HEK293 (cell line): ENCODE results near the gene EDEM2.

Source experiments
- GLI2 ChIP-seq: fragments of 450-650 bp; formaldehyde crosslinking; IDR thresholded peaks from 2 replicates; pipeline ENCODE4; 2017; ENCODE audit warnings: missing biosample characterization, missing genetic modification characterization, low read depth, borderline replicate concordance
- KLF7 ChIP-seq: fragments of 450-650 bp; formaldehyde crosslinking; IDR thresholded peaks from 2 replicates; pipeline ENCODE4 v1.5.1; 2016; ENCODE audit warnings: missing biosample characterization, missing genetic modification characterization, borderline replicate concordance
- SP7 ChIP-seq: fragments of 450-650 bp; formaldehyde crosslinking; IDR thresholded peaks from 2 replicates; pipeline ENCODE4 v1.5.1; 2016; ENCODE audit warnings: missing biosample characterization, missing genetic modification characterization
- TCF7L2 ChIP-seq: IDR thresholded peaks from 2 replicates; pipeline ENCODE4 v1.6.1; 2011; ENCODE audit warnings: low read depth, mild to moderate bottlenecking, inconsistent platforms, low read length, moderate library complexity, borderline replicate concordance
- YY2 ChIP-seq: fragments of 450-650 bp; formaldehyde crosslinking; IDR thresholded peaks from 2 replicates; pipeline ENCODE4 v1.5.1; 2016; ENCODE audit warnings: missing biosample characterization, missing genetic modification characterization
- ZFP37 ChIP-seq: fragments of 450-650 bp; formaldehyde crosslinking; IDR thresholded peaks from 2 replicates; pipeline ENCODE4 v1.5.1; 2016; ENCODE audit warnings: missing biosample characterization, missing genetic modification characterization
- ZNF10 ChIP-seq: fragments of 450-650 bp; formaldehyde crosslinking; IDR thresholded peaks from 2 replicates; pipeline ENCODE4 v1.5.1; 2017; ENCODE audit warnings: missing biosample characterization, missing genetic modification characterization
- ZNF140 ChIP-seq: fragments of 450-650 bp; formaldehyde crosslinking; IDR thresholded peaks from 2 replicates; pipeline ENCODE4 v1.5.1; 2016; ENCODE audit warnings: missing biosample characterization, missing genetic modification characterization
- ZNF174 ChIP-seq: fragments of 450-650 bp; formaldehyde crosslinking; IDR thresholded peaks from 2 replicates; pipeline ENCODE4 v1.5.0; 2017; ENCODE audit warnings: missing biosample characterization, mild to moderate bottlenecking, missing genetic modification characterization
- ZNF274 ChIP-seq, 2 experiments: fragments of 200-500 bp in 1 of 2; fragments of 450-650 bp in 1 of 2; sonication (Bioruptor generic) in 1 of 2; formaldehyde crosslinking in 1 of 2; IDR thresholded peaks; 2 replicates each; pipeline versions ENCODE4 v1.5.1 to v1.6.1; 2014 to 2016; ENCODE audit warnings: borderline replicate concordance in 1 of 2, inconsistent platforms in 1 of 2, low read length in 1 of 2, missing biosample characterization in 1 of 2, missing genetic modification characterization in 1 of 2
- ZNF426 ChIP-seq: fragments of 450-650 bp; formaldehyde crosslinking; IDR thresholded peaks from 2 replicates; pipeline ENCODE4 v1.5.1; 2017; ENCODE audit warnings: missing biosample characterization, missing genetic modification characterization, mild to moderate bottlenecking, inconsistent platforms, moderate library complexity
- ZNF473 ChIP-seq: fragments of 450-650 bp; formaldehyde crosslinking; IDR thresholded peaks from 2 replicates; pipeline ENCODE4 v1.5.1; 2017; ENCODE audit warnings: missing biosample characterization, missing genetic modification characterization
- ZNF510 ChIP-seq: fragments of 450-650 bp; formaldehyde crosslinking; IDR thresholded peaks from 2 replicates; pipeline ENCODE4 v1.5.1; 2018; ENCODE audit warnings: mild to moderate bottlenecking, missing genetic modification characterization, missing biosample characterization; ENCODE audit not compliant: insufficient replicate concordance
- ZNF701 ChIP-seq: fragments of 450-650 bp; formaldehyde crosslinking; IDR thresholded peaks from 2 replicates; pipeline ENCODE4 v1.5.1; 2016; ENCODE audit warnings: missing biosample characterization, missing genetic modification characterization
- ZNF837 ChIP-seq: fragments of 450-650 bp; formaldehyde crosslinking; IDR thresholded peaks from 2 replicates; pipeline ENCODE4 v1.5.1; 2016; ENCODE audit warnings: missing biosample characterization, missing genetic modification characterization
- ZSCAN23 ChIP-seq: fragments of 450-650 bp; formaldehyde crosslinking; IDR thresholded peaks from 2 replicates; pipeline ENCODE4 v1.5.1; 2016; ENCODE audit warnings: missing biosample characterization, missing genetic modification characterization
- TF ChIP-seq, protein P1 (sequence below): fragments of 450-650 bp; formaldehyde crosslinking; IDR thresholded peaks from 2 replicates; pipeline ENCODE4 v1.5.1; 2016; ENCODE audit warnings: missing biosample characterization, missing genetic modification characterization
- TF ChIP-seq, protein P2 (sequence below): fragments of 450-650 bp; formaldehyde crosslinking; IDR thresholded peaks from 2 replicates; pipeline ENCODE4 v1.5.1; 2016; ENCODE audit warnings: missing biosample characterization, missing genetic modification characterization
- TF ChIP-seq, protein P3 (sequence below): fragments of 450-650 bp; formaldehyde crosslinking; IDR thresholded peaks from 2 replicates; pipeline ENCODE4 v1.5.1; 2016; ENCODE audit warnings: missing biosample characterization, missing genetic modification characterization
- TF ChIP-seq, protein P4 (sequence below): fragments of 450-650 bp; formaldehyde crosslinking; IDR thresholded peaks from 2 replicates; pipeline ENCODE4 v1.5.1; 2016; ENCODE audit warnings: missing biosample characterization, missing genetic modification characterization, borderline replicate concordance
- TF ChIP-seq, protein P5 (sequence below): fragments of 450-650 bp; formaldehyde crosslinking; IDR thresholded peaks from 2 replicates; pipeline ENCODE4 v1.5.0; 2017; ENCODE audit warnings: missing biosample characterization, missing genetic modification characterization, borderline replicate concordance
- TF ChIP-seq, protein P6 (sequence below): fragments of 450-650 bp; formaldehyde crosslinking; IDR thresholded peaks from 2 replicates; pipeline ENCODE4 v1.5.1; 2016; ENCODE audit warnings: missing biosample characterization, missing genetic modification characterization

Gene EDEM2

DNA sequence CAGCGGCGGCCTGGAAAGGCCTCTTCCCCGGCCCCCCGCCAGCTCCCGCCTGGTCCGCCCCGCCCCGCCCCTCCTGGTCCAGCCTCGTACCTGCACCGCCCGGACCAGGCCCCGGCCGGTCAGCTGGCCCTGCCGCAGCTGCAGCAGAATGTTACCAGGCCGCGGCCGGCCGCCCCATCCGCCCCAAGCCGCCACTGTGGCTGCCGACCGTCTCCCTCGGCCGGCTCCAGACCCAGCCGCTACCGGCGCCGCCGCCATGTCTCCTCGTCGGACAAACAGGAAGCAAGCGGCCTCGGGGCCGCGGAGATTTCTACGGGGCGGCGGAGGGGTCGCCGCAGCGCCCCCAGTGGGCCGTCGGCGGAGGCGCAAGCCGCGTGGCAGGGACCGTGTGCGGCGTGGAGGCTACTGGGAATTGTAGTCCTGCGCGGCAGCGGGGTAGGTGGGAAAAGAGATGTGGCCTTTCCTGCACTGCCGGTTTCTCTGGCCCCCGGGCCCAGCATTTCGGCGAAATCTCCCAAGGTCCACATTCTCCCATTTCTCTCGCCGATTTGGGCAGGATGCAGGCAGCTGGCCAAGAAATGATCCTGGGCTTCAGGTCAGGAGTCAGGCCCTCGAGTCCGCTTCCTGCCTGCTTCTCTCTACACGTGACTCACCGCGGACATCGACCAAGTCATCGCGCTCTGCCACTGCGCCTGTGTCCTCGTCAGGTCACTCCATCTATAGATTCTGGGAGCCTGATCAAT is 54.4 kb downstream of the EDEM2 start, which contains the start of gene TRPC4AP (continued):
- no peak for TF ChIP-seq ZNF274 (IDR thresholded peaks at IDR 0.05; ENCODE audit: low read length)
- no peak for TF ChIP-seq ZNF274 (tag by site-specific recombination; IDR thresholded peaks at IDR 0.05; ENCODE audit: borderline replicate concordance)
- no peak for TF ChIP-seq ZNF174
- no peak for TF ChIP-seq GLI2 (tag by site-specific recombination)
- TF ChIP-seq, protein P1, sequence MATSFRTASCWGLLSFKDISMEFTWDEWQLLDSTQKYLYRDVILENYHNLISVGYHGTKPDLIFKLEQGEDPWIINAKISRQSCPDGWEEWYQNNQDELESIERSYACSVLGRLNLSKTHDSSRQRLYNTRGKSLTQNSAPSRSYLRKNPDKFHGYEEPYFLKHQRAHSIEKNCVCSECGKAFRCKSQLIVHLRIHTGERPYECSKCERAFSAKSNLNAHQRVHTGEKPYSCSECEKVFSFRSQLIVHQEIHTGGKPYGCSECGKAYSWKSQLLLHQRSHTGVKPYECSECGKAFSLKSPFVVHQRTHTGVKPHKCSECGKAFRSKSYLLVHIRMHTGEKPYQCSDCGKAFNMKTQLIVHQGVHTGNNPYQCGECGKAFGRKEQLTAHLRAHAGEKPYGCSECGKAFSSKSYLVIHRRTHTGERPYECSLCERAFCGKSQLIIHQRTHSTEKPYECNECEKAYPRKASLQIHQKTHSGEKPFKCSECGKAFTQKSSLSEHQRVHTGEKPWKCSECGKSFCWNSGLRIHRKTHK (tag by site-specific recombination): no peak
- TF ChIP-seq ZNF473 (tag by site-specific recombination): no peak
- TF ChIP-seq ZFP37: 0 out of 2 replicates have a peak, but pooled peaks have one; percentile 15
- TF ChIP-seq ZNF140 (tag by site-specific recombination): no peak
- TF ChIP-seq KLF7 (tag by site-specific recombination): 0 out of 2 replicates have a peak, but pooled peaks have one; percentile 7
- no peak for TF ChIP-seq ZNF837
- no peak; the same call in 1 of the 2 replicates for TF ChIP-seq ZSCAN23 (tag by site-specific recombination)
- TF ChIP-seq, protein P2, sequence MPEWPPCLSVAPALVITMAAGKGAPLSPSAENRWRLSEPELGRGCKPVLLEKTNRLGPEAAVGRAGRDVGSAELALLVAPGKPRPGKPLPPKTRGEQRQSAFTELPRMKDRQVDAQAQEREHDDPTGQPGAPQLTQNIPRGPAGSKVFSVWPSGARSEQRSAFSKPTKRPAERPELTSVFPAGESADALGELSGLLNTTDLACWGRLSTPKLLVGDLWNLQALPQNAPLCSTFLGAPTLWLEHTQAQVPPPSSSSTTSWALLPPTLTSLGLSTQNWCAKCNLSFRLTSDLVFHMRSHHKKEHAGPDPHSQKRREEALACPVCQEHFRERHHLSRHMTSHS (tag by site-specific recombination): no peak
- TF ChIP-seq SP7: peak; percentile 37; the same call in 1 of the 2 replicates
- no peak for TF ChIP-seq TCF7L2
- TF ChIP-seq, protein P3, sequence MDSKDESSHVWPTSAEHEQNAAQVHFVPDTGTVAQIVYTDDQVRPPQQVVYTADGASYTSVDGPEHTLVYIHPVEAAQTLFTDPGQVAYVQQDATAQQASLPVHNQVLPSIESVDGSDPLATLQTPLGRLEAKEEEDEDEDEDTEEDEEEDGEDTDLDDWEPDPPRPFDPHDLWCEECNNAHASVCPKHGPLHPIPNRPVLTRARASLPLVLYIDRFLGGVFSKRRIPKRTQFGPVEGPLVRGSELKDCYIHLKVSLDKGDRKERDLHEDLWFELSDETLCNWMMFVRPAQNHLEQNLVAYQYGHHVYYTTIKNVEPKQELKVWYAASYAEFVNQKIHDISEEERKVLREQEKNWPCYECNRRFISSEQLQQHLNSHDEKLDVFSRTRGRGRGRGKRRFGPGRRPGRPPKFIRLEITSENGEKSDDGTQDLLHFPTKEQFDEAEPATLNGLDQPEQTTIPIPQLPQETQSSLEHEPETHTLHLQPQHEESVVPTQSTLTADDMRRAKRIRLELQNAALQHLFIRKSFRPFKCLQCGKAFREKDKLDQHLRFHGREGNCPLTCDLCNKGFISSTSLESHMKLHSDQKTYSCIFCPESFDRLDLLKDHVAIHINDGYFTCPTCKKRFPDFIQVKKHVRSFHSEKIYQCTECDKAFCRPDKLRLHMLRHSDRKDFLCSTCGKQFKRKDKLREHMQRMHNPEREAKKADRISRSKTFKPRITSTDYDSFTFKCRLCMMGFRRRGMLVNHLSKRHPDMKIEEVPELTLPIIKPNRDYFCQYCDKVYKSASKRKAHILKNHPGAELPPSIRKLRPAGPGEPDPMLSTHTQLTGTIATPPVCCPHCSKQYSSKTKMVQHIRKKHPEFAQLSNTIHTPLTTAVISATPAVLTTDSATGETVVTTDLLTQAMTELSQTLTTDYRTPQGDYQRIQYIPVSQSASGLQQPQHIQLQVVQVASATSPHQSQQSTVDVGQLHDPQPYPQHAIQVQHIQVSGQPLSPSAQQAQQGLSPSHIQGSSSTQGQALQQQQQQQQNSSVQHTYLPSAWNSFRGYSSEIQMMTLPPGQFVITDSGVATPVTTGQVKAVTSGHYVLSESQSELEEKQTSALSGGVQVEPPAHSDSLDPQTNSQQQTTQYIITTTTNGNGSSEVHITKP (tag by site-specific recombination): no peak
- no peak for TF ChIP-seq ZNF10 (tag by site-specific recombination)
- no peak for TF ChIP-seq ZNF701 (tag by site-specific recombination)
- peak; percentile 82 for TF ChIP-seq YY2
- TF ChIP-seq, protein P4, sequence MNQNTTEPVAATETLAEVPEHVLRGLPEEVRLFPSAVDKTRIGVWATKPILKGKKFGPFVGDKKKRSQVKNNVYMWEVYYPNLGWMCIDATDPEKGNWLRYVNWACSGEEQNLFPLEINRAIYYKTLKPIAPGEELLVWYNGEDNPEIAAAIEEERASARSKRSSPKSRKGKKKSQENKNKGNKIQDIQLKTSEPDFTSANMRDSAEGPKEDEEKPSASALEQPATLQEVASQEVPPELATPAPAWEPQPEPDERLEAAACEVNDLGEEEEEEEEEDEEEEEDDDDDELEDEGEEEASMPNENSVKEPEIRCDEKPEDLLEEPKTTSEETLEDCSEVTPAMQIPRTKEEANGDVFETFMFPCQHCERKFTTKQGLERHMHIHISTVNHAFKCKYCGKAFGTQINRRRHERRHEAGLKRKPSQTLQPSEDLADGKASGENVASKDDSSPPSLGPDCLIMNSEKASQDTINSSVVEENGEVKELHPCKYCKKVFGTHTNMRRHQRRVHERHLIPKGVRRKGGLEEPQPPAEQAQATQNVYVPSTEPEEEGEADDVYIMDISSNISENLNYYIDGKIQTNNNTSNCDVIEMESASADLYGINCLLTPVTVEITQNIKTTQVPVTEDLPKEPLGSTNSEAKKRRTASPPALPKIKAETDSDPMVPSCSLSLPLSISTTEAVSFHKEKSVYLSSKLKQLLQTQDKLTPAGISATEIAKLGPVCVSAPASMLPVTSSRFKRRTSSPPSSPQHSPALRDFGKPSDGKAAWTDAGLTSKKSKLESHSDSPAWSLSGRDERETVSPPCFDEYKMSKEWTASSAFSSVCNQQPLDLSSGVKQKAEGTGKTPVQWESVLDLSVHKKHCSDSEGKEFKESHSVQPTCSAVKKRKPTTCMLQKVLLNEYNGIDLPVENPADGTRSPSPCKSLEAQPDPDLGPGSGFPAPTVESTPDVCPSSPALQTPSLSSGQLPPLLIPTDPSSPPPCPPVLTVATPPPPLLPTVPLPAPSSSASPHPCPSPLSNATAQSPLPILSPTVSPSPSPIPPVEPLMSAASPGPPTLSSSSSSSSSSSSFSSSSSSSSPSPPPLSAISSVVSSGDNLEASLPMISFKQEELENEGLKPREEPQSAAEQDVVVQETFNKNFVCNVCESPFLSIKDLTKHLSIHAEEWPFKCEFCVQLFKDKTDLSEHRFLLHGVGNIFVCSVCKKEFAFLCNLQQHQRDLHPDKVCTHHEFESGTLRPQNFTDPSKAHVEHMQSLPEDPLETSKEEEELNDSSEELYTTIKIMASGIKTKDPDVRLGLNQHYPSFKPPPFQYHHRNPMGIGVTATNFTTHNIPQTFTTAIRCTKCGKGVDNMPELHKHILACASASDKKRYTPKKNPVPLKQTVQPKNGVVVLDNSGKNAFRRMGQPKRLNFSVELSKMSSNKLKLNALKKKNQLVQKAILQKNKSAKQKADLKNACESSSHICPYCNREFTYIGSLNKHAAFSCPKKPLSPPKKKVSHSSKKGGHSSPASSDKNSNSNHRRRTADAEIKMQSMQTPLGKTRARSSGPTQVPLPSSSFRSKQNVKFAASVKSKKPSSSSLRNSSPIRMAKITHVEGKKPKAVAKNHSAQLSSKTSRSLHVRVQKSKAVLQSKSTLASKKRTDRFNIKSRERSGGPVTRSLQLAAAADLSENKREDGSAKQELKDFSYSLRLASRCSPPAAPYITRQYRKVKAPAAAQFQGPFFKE (tag by site-specific recombination): no peak
- TF ChIP-seq, protein P5, sequence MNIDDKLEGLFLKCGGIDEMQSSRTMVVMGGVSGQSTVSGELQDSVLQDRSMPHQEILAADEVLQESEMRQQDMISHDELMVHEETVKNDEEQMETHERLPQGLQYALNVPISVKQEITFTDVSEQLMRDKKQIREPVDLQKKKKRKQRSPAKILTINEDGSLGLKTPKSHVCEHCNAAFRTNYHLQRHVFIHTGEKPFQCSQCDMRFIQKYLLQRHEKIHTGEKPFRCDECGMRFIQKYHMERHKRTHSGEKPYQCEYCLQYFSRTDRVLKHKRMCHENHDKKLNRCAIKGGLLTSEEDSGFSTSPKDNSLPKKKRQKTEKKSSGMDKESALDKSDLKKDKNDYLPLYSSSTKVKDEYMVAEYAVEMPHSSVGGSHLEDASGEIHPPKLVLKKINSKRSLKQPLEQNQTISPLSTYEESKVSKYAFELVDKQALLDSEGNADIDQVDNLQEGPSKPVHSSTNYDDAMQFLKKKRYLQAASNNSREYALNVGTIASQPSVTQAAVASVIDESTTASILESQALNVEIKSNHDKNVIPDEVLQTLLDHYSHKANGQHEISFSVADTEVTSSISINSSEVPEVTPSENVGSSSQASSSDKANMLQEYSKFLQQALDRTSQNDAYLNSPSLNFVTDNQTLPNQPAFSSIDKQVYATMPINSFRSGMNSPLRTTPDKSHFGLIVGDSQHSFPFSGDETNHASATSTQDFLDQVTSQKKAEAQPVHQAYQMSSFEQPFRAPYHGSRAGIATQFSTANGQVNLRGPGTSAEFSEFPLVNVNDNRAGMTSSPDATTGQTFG (tag by site-specific recombination): no peak
- no peak for TF ChIP-seq ZNF510 (tag by site-specific recombination)
- TF ChIP-seq ZNF426 (tag by site-specific recombination): no peak
- TF ChIP-seq, protein P6, sequence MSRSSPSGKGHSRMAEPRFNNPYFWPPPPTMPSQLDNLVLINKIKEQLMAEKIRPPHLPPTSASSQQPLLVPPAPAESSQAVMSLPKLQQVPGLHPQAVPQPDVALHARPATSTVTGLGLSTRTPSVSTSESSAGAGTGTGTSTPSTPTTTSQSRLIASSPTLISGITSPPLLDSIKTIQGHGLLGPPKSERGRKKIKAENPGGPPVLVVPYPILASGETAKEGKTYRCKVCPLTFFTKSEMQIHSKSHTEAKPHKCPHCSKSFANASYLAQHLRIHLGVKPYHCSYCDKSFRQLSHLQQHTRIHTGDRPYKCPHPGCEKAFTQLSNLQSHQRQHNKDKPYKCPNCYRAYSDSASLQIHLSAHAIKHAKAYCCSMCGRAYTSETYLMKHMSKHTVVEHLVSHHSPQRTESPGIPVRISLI (tag by site-specific recombination): no peak
